Esophagus squamous epithelium (tissue), 5 donors: ENCODE data around the gene HACL1. TPM values are rescaled to one million over a fixed set of nuclear protein-coding genes. Genes with fewer than 3 reads are reported as not detected.

Experiments
- DNase-seq: peaks from one replicate; lab custom pipeline; 2025; lab: John Stamatoyannopoulos, UW
- H3K27ac ChIP-seq, 4 donors: fragments of 200-600 bp; sonication (generic); one replicate each; pipeline ENCODE4 v1.5.1; 2016 to 2019; ENCODE audit warnings: mild to moderate bottlenecking in 1 of 4
- H3K27me3 ChIP-seq, 4 donors: fragments of 200-600 bp; sonication (generic); 1 replicate in 3 of 4; 2 replicates in 1 of 4; pipeline versions ENCODE4 v1.5.1 to v1.6.0; 2017 to 2021; ENCODE audit warnings: antibody characterized with exemption in 1 of 4
- H3K36me3 ChIP-seq, 3 donors: fragments of 200-600 bp; sonication (generic); one replicate each; pipeline ENCODE4 v1.5.1; 2016 to 2019
- H3K4me1 ChIP-seq, 3 donors: fragments of 200-600 bp; sonication (generic); one replicate each; pipeline ENCODE4 v1.5.1; 2017 to 2019
- H3K4me3 ChIP-seq, 4 donors: fragments of 200-600 bp; sonication (generic); 1 replicate in 3 of 4; 2 replicates in 1 of 4; pipeline ENCODE4 v1.5.1; 2016 to 2019; ENCODE audit warnings: mild to moderate bottlenecking in 2 of 4, moderate library complexity in 1 of 4
- H3K9me3 ChIP-seq, 3 donors: fragments of 200-600 bp; sonication (generic); one replicate each; pipeline ENCODE4 v1.5.1; 2016 to 2019
- POLR2A ChIP-seq, 4 donors: fragments of 450-650 bp; IDR thresholded peaks; one replicate each; pipeline ENCODE4 v1.6.1; 2017; ENCODE audit warnings: antibody characterized with exemption in 4 of 4, mild to moderate bottlenecking in 4 of 4, moderate library complexity in 3 of 4
- WGBS, 2 donors: methylation state at CpG; one replicate each; pipeline ENCODE4 v1.1.5; 2018; 5-methylcytosine and 5-hydroxymethylcytosine counted together
- intact Hi-C: fragments of 100-400 bp; cut with DNase I; formaldehyde crosslinking; loops from one replicate; pipeline ENCODE4 v1.15.0; 2022
- total RNA-seq, 4 donors: library from RNA; depleted of rRNA; stranded (reverse); fragments of >200 nt; gene quantifications; one replicate each; pipeline ENCODE4 v1.1.0, GENCODE V29; 2016
- TF ChIP-seq, protein P1 (sequence below), 6 experiments: fragments of 450-650 bp in 4 of 6; fragments of 200-600 bp in 2 of 6; sonication (generic) in 2 of 6; IDR thresholded peaks; one replicate each; pipeline ENCODE4 v1.5.1; 2016 to 2019; ENCODE audit warnings: antibody characterized with exemption in 6 of 6, mild to moderate bottlenecking in 4 of 6, moderate library complexity in 4 of 6
- donor health status: DM: yes; HTN: yes; CAD: no.

The HACL1 gene
- total RNA-seq, 4 donors from 2014 or later: 3.3 to 22.3 (median 9.4) TPM

DNA sequence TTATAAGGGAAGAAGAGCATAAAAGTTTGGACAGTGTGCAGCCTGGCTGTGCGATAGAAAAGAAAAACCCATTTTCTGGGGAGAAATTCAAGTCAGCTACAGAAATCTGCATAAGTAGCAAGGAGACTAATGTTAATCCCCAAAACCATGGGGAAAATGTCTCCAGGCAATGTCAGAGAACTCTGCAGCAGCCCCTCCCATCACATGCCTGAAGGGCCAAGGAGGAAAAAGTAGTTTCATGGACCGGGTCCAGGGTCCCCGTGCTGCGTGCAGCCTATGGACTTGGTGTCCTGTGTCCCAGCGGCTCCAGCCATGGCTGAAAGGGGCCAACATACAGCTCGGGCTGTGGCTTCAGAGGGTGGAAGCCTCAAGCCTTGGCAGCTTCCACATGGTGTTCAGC is 51.5 kb downstream of the HACL1 start:
- DNase-seq: no peak
- Histone ChIP-seq H3K27me3 (no peaks in the 10 kb centered on the region), H3K4me3 (no peak overlapping the region), H3K4me1 (peaks cover 0 to 5% (median 0%) of the 10 kb centered on the region in 3 donors), H3K9me3 (no peaks in the 10 kb centered on the region), H3K27ac (no peak overlapping the region), H3K36me3 (peaks cover 0 to 23% (median 0%) of the 10 kb centered on the region in 3 donors)
- 42 to 96% methylated on average over 4 to 5 of the region's 6 CpGs for WGBS, 2 donors
- intact Hi-C loops: no loop called here
- TF ChIP-seq, protein P1, sequence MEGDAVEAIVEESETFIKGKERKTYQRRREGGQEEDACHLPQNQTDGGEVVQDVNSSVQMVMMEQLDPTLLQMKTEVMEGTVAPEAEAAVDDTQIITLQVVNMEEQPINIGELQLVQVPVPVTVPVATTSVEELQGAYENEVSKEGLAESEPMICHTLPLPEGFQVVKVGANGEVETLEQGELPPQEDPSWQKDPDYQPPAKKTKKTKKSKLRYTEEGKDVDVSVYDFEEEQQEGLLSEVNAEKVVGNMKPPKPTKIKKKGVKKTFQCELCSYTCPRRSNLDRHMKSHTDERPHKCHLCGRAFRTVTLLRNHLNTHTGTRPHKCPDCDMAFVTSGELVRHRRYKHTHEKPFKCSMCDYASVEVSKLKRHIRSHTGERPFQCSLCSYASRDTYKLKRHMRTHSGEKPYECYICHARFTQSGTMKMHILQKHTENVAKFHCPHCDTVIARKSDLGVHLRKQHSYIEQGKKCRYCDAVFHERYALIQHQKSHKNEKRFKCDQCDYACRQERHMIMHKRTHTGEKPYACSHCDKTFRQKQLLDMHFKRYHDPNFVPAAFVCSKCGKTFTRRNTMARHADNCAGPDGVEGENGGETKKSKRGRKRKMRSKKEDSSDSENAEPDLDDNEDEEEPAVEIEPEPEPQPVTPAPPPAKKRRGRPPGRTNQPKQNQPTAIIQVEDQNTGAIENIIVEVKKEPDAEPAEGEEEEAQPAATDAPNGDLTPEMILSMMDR (IDR thresholded peaks at IDR 0.05): no peak
- TF ChIP-seq POLR2A (IDR thresholded peaks at IDR 0.05): no peak

DNA sequence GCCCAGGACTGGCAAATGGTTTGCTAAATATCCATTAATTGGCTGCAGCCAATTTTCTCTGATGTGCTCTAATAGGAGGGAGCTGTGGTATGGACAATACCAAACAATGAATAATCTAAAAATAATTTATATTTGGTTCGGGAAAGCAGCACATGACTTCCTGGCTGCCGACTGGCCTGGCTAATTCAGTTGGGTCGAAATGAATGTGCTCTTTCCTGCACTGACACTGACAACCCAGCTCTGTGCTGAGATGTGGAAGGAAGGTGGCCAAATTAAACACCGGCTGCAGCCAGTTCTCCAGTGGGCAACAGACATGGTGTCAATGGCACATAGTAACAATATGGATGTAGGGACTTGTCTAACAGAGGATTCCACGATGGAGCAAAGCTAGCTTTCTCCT is 58.8 kb downstream of the HACL1 start:
- H3K27me3 ChIP-seq: no peaks in the 10 kb centered on the region
- no peak overlapping the region for H3K4me3 ChIP-seq
- DNase-seq: no peak
- H3K27ac ChIP-seq: no peak overlapping the region
- no peaks in the 10 kb centered on the region for H3K36me3 ChIP-seq
- no peak for TF ChIP-seq POLR2A (IDR thresholded peaks at IDR 0.05)
- TF ChIP-seq, protein P1 (IDR thresholded peaks at IDR 0.05): no peak
- 41 to 51% methylated on average over 5 of the region's 5 CpGs for WGBS, 2 donors
- intact Hi-C loops: no loop called here
- no peaks in the 10 kb centered on the region for H3K9me3 ChIP-seq
- peaks cover 0 to 9% (median 0%) of the 10 kb centered on the region in 3 donors for H3K4me1 ChIP-seq

DNA sequence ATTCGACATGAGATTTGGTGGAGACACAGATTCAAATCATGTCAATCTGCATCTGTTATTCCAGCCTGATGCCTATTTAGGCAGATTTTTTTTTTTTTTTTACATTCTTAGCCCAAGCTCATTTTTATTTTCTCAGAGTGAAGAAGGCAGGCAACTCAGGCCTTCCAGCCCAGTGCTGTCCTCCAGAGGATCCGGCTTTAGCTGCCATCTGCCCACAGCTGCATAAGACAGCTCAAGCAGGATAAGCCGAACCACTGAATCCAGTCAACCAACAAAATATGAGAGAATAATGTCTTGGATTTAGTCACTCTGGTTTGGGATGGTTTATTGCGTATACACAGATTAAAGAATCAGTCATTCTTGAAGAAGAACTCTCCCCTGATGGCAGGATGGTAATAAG is 60.0 kb downstream of the HACL1 start:
- no peaks in the 10 kb centered on the region for H3K9me3 ChIP-seq
- intact Hi-C loops: no loop called here
- H3K4me1 ChIP-seq: peaks cover 0 to 9% (median 0%) of the 10 kb centered on the region in 3 donors
- H3K36me3 ChIP-seq: no peaks in the 10 kb centered on the region
- no peak overlapping the region for H3K4me3 ChIP-seq
- H3K27me3 ChIP-seq: no peaks in the 10 kb centered on the region
- 92 to 93% methylated on average over 4 of the region's 4 CpGs for WGBS, 2 donors
- DNase-seq: no peak
- no peak overlapping the region for H3K27ac ChIP-seq
- TF ChIP-seq POLR2A (IDR thresholded peaks at IDR 0.05): no peak
- TF ChIP-seq, protein P1 (IDR thresholded peaks at IDR 0.05): no peak

DNA sequence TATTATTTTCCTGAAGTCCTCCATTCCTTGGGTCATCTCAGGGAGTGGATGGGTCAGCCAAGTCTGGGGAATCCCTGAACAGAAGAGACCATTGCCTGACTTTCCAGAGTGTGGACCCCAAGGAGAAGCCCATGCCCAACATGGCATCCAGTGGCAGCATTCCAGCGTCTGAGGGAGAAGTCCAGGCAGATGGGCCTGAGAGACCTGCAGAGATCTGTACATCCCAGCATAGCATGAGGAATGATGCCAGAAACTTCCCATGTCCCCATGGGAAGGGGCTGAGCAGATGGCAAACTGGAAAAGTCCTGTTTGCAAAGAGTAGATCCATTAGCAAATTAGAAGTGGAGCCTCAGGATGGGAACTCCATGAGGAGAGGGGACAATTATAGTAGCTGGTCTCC is 62.3 kb downstream of the HACL1 start:
- Histone ChIP-seq H3K4me1 (peaks cover 0 to 9% (median 0%) of the 10 kb centered on the region in 3 donors), H3K36me3 (no peaks in the 10 kb centered on the region), H3K27me3 (no peaks in the 10 kb centered on the region), H3K27ac (no peak overlapping the region), H3K9me3 (no peaks in the 10 kb centered on the region), H3K4me3 (no peak overlapping the region)
- TF ChIP-seq, protein P1 (IDR thresholded peaks at IDR 0.05): no peak
- no peak for TF ChIP-seq POLR2A (IDR thresholded peaks at IDR 0.05)
- intact Hi-C loops: no loop called here
- no peak for DNase-seq
- 80% methylated on average over 1 of the region's 1 CpG; no CpG with 5 or more reads in 1 of the 2 donors for WGBS, 2 donors

DNA sequence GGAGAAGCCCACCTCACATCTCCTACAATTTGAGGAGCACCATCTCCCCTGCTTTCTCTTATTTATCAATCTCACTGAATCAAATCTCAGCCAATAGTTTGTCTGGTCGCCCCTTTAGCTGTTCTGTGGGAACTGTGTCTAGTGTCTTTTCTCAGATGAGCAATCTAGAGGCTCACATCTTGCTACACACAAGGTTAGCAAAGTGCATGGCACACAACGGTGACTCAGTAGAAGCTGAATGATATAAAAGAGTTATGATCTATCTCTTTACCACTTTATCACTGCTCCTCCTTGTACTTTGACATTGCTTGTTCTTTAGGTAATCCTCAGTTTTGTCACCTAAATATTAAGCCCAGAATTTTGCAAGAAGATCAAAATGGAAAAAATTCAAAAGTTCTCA is 63.0 kb downstream of the HACL1 start:
- no peaks in the 10 kb centered on the region for H3K36me3 ChIP-seq
- TF ChIP-seq, protein P1 (IDR thresholded peaks at IDR 0.05): no peak
- no peak for TF ChIP-seq POLR2A (IDR thresholded peaks at IDR 0.05)
- intact Hi-C loops: no loop called here
- H3K27ac ChIP-seq: no peak overlapping the region
- H3K9me3 ChIP-seq: no peaks in the 10 kb centered on the region
- 76 to 92% methylated on average over 2 of the region's 2 CpGs for WGBS, 2 donors
- H3K4me3 ChIP-seq: no peak overlapping the region
- DNase-seq: no peak
- no peaks in the 10 kb centered on the region for H3K27me3 ChIP-seq
- H3K4me1 ChIP-seq: peaks cover 0 to 7% (median 0%) of the 10 kb centered on the region in 3 donors
